HepG2 (cell line): ENCODE measurements around the gene MED9. TPM values are rescaled to one million over a fixed set of nuclear protein-coding genes. Genes with fewer than 3 reads are reported as not detected.

ENCODE experiments used
- GLI4 ChIP-seq: sonication (generic); formaldehyde crosslinking; IDR thresholded peaks from 2 replicates; pipeline ENCODE4 v1.5.1; 2020; ENCODE audit warnings: missing genetic modification reagents, mild to moderate bottlenecking, moderate library complexity, borderline replicate concordance
- HIVEP1 ChIP-seq: sonication (generic); formaldehyde crosslinking; IDR thresholded peaks from 2 replicates; pipeline ENCODE4 v1.4.0; 2020; ENCODE audit warnings: mild to moderate bottlenecking, missing genetic modification reagents
- JUNB ChIP-seq: sonication (generic); formaldehyde crosslinking; IDR thresholded peaks from 2 replicates; pipeline ENCODE4 v1.8.0; 2022; ENCODE audit warnings: missing genetic modification reagents, mild to moderate bottlenecking, borderline replicate concordance
- KDM6A ChIP-seq: IDR thresholded peaks from 2 replicates; pipeline ENCODE4 v1.6.1; 2016; ENCODE audit warnings: low read depth
- MIER3 ChIP-seq: IDR thresholded peaks from 2 replicates; pipeline ENCODE4 v1.6.1; 2016; ENCODE audit warnings: missing compliant biosample characterization, borderline replicate concordance
- TAF15 ChIP-seq: fragments of 200-400 bp; formaldehyde crosslinking; IDR thresholded peaks from one replicate; pipeline ENCODE4 v1.6.1; 2018; ENCODE audit warnings: mild to moderate bottlenecking, low read depth, low read length; ENCODE audit not compliant: poor library complexity, severe bottlenecking
- ZMYM4 ChIP-seq: sonication (generic); formaldehyde crosslinking; IDR thresholded peaks from 2 replicates; pipeline ENCODE4 v1.8.1; 2023; ENCODE audit warnings: mild to moderate bottlenecking, missing genetic modification reagents
- ZNF567 ChIP-seq: sonication (generic); formaldehyde crosslinking; IDR thresholded peaks from 2 replicates; pipeline ENCODE4 v1.8.1; 2023; ENCODE audit warnings: mild to moderate bottlenecking, missing genetic modification reagents, borderline replicate concordance
- ZNF670 ChIP-seq: sonication (generic); formaldehyde crosslinking; IDR thresholded peaks from 2 replicates; pipeline ENCODE4 v1.8.0; 2022; ENCODE audit warnings: mild to moderate bottlenecking, missing genetic modification reagents, borderline replicate concordance
- ZNF766 ChIP-seq: sonication (generic); formaldehyde crosslinking; IDR thresholded peaks from 2 replicates; pipeline ENCODE4 v1.5.0; 2020; ENCODE audit warnings: missing genetic modification reagents, borderline replicate concordance
- polyA plus RNA-seq, 8 experiments: library from polyadenylated mRNA; depleted of rRNA in 3 of 8; stranded (reverse) in 7 of 8; unstranded in 1 of 8; fragments of >200 nt; fragmentation: Illumina TruSeq in 4 of 8; extraction: Trizol in 4 of 8; gene quantifications; 2 replicates each; pipeline versions ENCODE4 v1.2.1 to v1.2.3, GENCODE V29; 2011 to 2016; ENCODE audit warnings: low read depth in 4 of 8, missing spikeins in 1 of 8, mixed read lengths in 1 of 8; ENCODE audit not compliant: insufficient read depth in 1 of 8
- total RNA-seq, 5 experiments: library from RNA; depleted of rRNA; stranded (reverse); fragments of >200 nt; fragmentation: Illumina TruSeq; extraction: Trizol; gene quantifications; 2 replicates each; pipeline ENCODE4 v1.2.3, GENCODE V29; 2016; ENCODE audit warnings: low read depth in 1 of 5
- TF ChIP-seq, protein P1 (sequence below): sonication (generic); formaldehyde crosslinking; IDR thresholded peaks from 2 replicates; pipeline ENCODE4 v1.9.0; 2021; ENCODE audit warnings: missing genetic modification reagents, borderline replicate concordance
- TF ChIP-seq, protein P2 (sequence below): sonication (generic); formaldehyde crosslinking; IDR thresholded peaks from 2 replicates; pipeline ENCODE4 v1.4.0; 2020; ENCODE audit warnings: missing genetic modification reagents
- TF ChIP-seq, protein P3 (sequence below): sonication (generic); formaldehyde crosslinking; IDR thresholded peaks from 2 replicates; pipeline ENCODE4 v1.8.1; 2023; ENCODE audit warnings: mild to moderate bottlenecking, moderate library complexity, missing genetic modification reagents
- TF ChIP-seq, protein P4 (sequence below): sonication (generic); formaldehyde crosslinking; IDR thresholded peaks from 2 replicates; pipeline ENCODE4 v1.8.1; 2022; ENCODE audit warnings: low read depth, mild to moderate bottlenecking, missing genetic modification reagents
- TF ChIP-seq, protein P5 (sequence below): sonication (generic); formaldehyde crosslinking; IDR thresholded peaks from 2 replicates; pipeline ENCODE4 v1.4.0; 2020; ENCODE audit warnings: mild to moderate bottlenecking, missing genetic modification reagents

The MED9 gene
- total and polyA plus RNA-seq, 2 of the 13 experiments (the other 11 are each of a cell fraction or from before 2014, with no cell fraction given), result 11.9 to 15.1 TPM

DNA sequence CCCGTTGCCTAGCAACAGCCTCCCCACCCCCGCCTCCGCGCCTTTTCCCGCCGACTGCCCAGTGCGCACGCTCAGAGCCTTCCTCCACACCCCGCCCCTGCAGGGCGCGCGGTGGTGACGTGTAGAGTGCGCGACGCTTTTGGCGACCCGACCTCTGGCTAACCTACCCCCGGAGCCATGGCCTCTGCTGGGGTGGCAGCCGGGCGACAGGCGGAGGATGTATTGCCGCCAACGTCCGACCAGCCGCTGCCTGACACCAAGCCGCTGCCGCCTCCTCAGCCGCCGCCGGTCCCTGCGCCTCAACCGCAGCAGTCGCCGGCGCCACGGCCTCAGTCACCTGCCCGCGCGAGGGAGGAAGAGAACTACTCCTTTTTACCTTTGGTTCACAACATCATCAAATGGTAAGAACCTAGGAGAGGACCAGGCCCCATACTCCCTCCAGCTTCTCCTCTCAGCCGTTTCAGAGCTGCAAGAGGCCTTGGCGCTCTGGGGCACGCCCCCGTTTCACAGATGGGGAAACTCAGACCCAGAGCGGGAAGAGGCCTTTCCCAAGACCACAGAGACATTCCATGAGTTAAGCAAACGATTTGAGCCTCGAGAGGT, at the start of gene MED9 (continued):
- TF ChIP-seq KDM6A (CRISPR knock-in tag), result no peak
- TF ChIP-seq, protein P1, sequence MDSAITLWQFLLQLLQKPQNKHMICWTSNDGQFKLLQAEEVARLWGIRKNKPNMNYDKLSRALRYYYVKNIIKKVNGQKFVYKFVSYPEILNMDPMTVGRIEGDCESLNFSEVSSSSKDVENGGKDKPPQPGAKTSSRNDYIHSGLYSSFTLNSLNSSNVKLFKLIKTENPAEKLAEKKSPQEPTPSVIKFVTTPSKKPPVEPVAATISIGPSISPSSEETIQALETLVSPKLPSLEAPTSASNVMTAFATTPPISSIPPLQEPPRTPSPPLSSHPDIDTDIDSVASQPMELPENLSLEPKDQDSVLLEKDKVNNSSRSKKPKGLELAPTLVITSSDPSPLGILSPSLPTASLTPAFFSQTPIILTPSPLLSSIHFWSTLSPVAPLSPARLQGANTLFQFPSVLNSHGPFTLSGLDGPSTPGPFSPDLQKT (CRISPR knock-in tag), result no peak
- TF ChIP-seq HIVEP1 (CRISPR knock-in tag), result peak; percentile 46; the same call in 1 of the 2 replicates
- TF ChIP-seq, protein P2, sequence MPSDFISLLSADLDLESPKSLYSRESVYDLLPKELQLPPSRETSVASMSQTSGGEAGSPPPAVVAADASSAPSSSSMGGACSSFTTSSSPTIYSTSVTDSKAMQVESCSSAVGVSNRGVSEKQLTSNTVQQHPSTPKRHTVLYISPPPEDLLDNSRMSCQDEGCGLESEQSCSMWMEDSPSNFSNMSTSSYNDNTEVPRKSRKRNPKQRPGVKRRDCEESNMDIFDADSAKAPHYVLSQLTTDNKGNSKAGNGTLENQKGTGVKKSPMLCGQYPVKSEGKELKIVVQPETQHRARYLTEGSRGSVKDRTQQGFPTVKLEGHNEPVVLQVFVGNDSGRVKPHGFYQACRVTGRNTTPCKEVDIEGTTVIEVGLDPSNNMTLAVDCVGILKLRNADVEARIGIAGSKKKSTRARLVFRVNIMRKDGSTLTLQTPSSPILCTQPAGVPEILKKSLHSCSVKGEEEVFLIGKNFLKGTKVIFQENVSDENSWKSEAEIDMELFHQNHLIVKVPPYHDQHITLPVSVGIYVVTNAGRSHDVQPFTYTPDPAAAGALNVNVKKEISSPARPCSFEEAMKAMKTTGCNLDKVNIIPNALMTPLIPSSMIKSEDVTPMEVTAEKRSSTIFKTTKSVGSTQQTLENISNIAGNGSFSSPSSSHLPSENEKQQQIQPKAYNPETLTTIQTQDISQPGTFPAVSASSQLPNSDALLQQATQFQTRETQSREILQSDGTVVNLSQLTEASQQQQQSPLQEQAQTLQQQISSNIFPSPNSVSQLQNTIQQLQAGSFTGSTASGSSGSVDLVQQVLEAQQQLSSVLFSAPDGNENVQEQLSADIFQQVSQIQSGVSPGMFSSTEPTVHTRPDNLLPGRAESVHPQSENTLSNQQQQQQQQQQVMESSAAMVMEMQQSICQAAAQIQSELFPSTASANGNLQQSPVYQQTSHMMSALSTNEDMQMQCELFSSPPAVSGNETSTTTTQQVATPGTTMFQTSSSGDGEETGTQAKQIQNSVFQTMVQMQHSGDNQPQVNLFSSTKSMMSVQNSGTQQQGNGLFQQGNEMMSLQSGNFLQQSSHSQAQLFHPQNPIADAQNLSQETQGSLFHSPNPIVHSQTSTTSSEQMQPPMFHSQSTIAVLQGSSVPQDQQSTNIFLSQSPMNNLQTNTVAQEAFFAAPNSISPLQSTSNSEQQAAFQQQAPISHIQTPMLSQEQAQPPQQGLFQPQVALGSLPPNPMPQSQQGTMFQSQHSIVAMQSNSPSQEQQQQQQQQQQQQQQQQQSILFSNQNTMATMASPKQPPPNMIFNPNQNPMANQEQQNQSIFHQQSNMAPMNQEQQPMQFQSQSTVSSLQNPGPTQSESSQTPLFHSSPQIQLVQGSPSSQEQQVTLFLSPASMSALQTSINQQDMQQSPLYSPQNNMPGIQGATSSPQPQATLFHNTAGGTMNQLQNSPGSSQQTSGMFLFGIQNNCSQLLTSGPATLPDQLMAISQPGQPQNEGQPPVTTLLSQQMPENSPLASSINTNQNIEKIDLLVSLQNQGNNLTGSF (CRISPR knock-in tag), result 0 out of 2 replicates have a peak, but pooled peaks have one; percentile 23
- 0 out of 2 replicates have a peak, but pooled peaks have one; percentile 27 for TF ChIP-seq ZNF766 (CRISPR knock-in tag)
- TF ChIP-seq, protein P3, sequence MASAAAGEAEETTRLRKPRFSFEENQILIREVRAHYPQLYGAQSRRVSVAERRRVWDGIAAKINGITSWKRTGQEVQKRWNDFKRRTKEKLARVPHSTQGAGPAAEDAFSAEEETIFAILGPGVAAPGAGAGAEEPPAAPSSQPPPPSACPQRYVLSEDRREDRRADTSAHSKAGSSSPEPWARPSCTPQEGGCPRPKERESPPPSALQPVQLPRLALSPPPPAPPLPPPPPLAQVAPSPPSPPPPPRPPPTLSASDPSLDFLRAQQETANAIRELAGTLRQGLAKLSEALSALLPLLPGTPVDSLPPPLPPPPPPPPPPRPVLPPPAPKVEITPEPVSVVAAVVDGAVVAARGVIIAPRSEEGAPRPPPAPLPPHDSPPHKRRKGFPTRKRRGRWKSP (CRISPR knock-in tag), result 0 out of 2 replicates have a peak, but pooled peaks have one; percentile 66
- TF ChIP-seq JUNB (CRISPR knock-in tag), result peak; percentile 34; the same call in 1 of the 2 replicates
- TF ChIP-seq, protein P4, sequence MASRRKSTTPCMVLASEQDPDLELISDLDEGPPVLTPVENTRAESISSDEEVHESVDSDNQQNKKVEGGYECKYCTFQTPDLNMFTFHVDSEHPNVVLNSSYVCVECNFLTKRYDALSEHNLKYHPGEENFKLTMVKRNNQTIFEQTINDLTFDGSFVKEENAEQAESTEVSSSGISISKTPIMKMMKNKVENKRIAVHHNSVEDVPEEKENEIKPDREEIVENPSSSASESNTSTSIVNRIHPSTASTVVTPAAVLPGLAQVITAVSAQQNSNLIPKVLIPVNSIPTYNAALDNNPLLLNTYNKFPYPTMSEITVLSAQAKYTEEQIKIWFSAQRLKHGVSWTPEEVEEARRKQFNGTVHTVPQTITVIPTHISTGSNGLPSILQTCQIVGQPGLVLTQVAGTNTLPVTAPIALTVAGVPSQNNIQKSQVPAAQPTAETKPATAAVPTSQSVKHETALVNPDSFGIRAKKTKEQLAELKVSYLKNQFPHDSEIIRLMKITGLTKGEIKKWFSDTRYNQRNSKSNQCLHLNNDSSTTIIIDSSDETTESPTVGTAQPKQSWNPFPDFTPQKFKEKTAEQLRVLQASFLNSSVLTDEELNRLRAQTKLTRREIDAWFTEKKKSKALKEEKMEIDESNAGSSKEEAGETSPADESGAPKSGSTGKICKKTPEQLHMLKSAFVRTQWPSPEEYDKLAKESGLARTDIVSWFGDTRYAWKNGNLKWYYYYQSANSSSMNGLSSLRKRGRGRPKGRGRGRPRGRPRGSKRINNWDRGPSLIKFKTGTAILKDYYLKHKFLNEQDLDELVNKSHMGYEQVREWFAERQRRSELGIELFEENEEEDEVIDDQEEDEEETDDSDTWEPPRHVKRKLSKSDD (CRISPR knock-in tag), result peak; percentile 85
- TF ChIP-seq TAF15, result no peak
- TF ChIP-seq MIER3 (CRISPR knock-in tag), result peak; percentile 49; the same call in 1 of the 2 replicates
- TF ChIP-seq ZNF567 (CRISPR knock-in tag), result peak; percentile 82; the same call in 1 of the 2 replicates
- TF ChIP-seq, protein P5, sequence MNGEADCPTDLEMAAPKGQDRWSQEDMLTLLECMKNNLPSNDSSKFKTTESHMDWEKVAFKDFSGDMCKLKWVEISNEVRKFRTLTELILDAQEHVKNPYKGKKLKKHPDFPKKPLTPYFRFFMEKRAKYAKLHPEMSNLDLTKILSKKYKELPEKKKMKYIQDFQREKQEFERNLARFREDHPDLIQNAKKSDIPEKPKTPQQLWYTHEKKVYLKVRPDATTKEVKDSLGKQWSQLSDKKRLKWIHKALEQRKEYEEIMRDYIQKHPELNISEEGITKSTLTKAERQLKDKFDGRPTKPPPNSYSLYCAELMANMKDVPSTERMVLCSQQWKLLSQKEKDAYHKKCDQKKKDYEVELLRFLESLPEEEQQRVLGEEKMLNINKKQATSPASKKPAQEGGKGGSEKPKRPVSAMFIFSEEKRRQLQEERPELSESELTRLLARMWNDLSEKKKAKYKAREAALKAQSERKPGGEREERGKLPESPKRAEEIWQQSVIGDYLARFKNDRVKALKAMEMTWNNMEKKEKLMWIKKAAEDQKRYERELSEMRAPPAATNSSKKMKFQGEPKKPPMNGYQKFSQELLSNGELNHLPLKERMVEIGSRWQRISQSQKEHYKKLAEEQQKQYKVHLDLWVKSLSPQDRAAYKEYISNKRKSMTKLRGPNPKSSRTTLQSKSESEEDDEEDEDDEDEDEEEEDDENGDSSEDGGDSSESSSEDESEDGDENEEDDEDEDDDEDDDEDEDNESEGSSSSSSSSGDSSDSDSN, result peak; percentile 81
- peak; percentile 85 for TF ChIP-seq ZMYM4 (CRISPR knock-in tag)
- 0 out of 2 replicates have a peak, but pooled peaks have one; percentile 30 for TF ChIP-seq ZNF670 (CRISPR knock-in tag)
- peak; percentile 48; the same call in 1 of the 2 replicates for TF ChIP-seq GLI4 (CRISPR knock-in tag)
